NT2/D1 (cell line): Measurements from ENCODE around the gene ACTA2.

ENCODE experiments used
- SUZ12 ChIP-seq: IDR thresholded peaks from 2 replicates; pipeline ENCODE4 v1.6.1; 2011; ENCODE audit not compliant: insufficient read length, insufficient read depth; ENCODE audit errors: extremely low read depth
- YY1 ChIP-seq: IDR thresholded peaks from 2 replicates; pipeline ENCODE4 v1.6.1; 2011; ENCODE audit not compliant: insufficient read length, insufficient read depth
- ZNF274 ChIP-seq: IDR thresholded peaks from 2 replicates; pipeline ENCODE4 v1.6.1; 2011; ENCODE audit warnings: mild to moderate bottlenecking, low read depth, low read length

DNA sequence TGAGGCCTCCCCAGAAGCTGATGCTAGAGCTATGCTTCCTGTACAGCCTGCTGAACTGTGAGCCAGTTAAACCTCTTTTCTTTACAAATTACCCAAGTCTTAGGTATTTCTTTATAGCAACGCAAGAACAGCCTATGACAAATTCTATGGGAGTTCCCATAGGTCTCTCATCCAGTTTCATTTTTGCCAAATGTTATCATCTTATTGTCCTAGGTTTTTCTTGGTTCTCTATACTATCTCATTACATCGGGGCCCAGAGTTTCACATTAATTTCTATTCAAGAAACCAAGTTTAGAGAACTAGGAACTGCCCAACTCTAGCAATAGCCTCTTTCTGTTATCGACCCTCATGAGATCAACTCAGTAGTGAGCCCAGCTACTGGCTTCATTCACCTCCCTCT lies 15.9 kb downstream of the ACTA2 start:
- TF ChIP-seq YY1 (no peak), SUZ12 (no peak), ZNF274 (no peak)
